HG03565 (cell line): Measurements from ENCODE around the gene USF3.

ENCODE experiments used
- ATAC-seq: cut with Tn5 transposase; IDR thresholded peaks from one replicate; pipeline ENCODE4 v1.9.1; 2021; ENCODE audit warnings: mild to moderate bottlenecking, moderate library complexity; ENCODE audit not compliant: unreplicated experiment

USF3 gene

GRCh38 chr3:113695786-113696645, at the start of gene USF3:
TSS of gene USF3 (minus strand) at chr3:113696642. CDS start at chr3:113674878, 21,764 bp downstream.
- ATAC-seq, result peak; percentile 41

GRCh38 chr3:113745756-113746547, 49.5 kb upstream of the USF3 start, which contains the start of gene NAA50:
TSS of gene NAA50 (minus strand) at chr3:113746249. CDS start at chr3:113745949, 300 bp downstream.
- ATAC-seq, result peak; percentile 31

- ATAC-seq, result peak; percentile 49
Measured at GRCh38 chr3:113744941-113745755, 48.7 kb upstream of the USF3 start.

- no peak for ATAC-seq
Measured at GRCh38 chr3:113743006-113743630, 46.7 kb upstream of the USF3 start.

- ATAC-seq, result no peak
Measured at GRCh38 chr3:113741620-113742019, 45.2 kb upstream of the USF3 start.

GRCh38 chr3:113741086-113741485, 44.6 kb upstream of the USF3 start:
- ATAC-seq, result no peak

- peak; percentile 71 for ATAC-seq
Measured at GRCh38 chr3:113736548-113737089, 40.2 kb upstream of the USF3 start.

- no peak for ATAC-seq
Measured at GRCh38 chr3:113731694-113732093, 35.3 kb upstream of the USF3 start.

- no peak for ATAC-seq
Measured at GRCh38 chr3:113730550-113730949, 34.1 kb upstream of the USF3 start.

- no peak for ATAC-seq
Measured at GRCh38 chr3:113728661-113729060, 32.2 kb upstream of the USF3 start.

- no peak for ATAC-seq
Measured at GRCh38 chr3:113721636-113722035, 25.2 kb upstream of the USF3 start.

GRCh38 chr3:113719758-113720157, 23.3 kb upstream of the USF3 start:
- ATAC-seq, result no peak

- ATAC-seq, result no peak
Measured at GRCh38 chr3:113719294-113719693, 22.9 kb upstream of the USF3 start.

GRCh38 chr3:113717818-113718217, 21.4 kb upstream of the USF3 start:
- ATAC-seq, result no peak

GRCh38 chr3:113717308-113717707, 20.9 kb upstream of the USF3 start:
- ATAC-seq, result no peak

GRCh38 chr3:113714702-113715101, 18.3 kb upstream of the USF3 start:
- no peak for ATAC-seq

GRCh38 chr3:113712129-113712528, 15.7 kb upstream of the USF3 start:
- ATAC-seq, result no peak

GRCh38 chr3:113707835-113708234, 11.4 kb upstream of the USF3 start:
- no peak for ATAC-seq

GRCh38 chr3:113698956-113699355, 2.5 kb upstream of the USF3 start:
- no peak for ATAC-seq

GRCh38 chr3:113698213-113698742, 1.8 kb upstream of the USF3 start:
- ATAC-seq, result no peak
